HG03521 (cell line): ENCODE data around the gene PACRG.

Experiments used
- ATAC-seq: cut with Tn5 transposase; IDR thresholded peaks from one replicate; pipeline ENCODE4 v1.9.1; 2021; ENCODE audit warnings: mild to moderate bottlenecking, moderate library complexity; ENCODE audit not compliant: unreplicated experiment

Gene PACRG

GRCh38 chr6:163190786-163191185, 463.0 kb downstream of the PACRG start:
- ATAC-seq = no peak

GRCh38 chr6:163191704-163192537, 464.1 kb downstream of the PACRG start:
- no peak for ATAC-seq

GRCh38 chr6:163192591-163192990, 464.8 kb downstream of the PACRG start:
- no peak for ATAC-seq

GRCh38 chr6:163193326-163193725, 465.6 kb downstream of the PACRG start:
- no peak for ATAC-seq

- no peak for ATAC-seq
Observed at GRCh38 chr6:163195721-163196691, 468.2 kb downstream of the PACRG start.

GRCh38 chr6:163197839-163198238, 470.1 kb downstream of the PACRG start:
- no peak for ATAC-seq

- ATAC-seq = no peak
Observed at GRCh38 chr6:163198396-163198795, 470.6 kb downstream of the PACRG start.

GRCh38 chr6:163199371-163199770, 471.6 kb downstream of the PACRG start:
- ATAC-seq = no peak

GRCh38 chr6:163200289-163200688, 472.5 kb downstream of the PACRG start:
- ATAC-seq = no peak

GRCh38 chr6:163200694-163201093, 472.9 kb downstream of the PACRG start:
- no peak for ATAC-seq

GRCh38 chr6:163201855-163202254, 474.1 kb downstream of the PACRG start:
- no peak for ATAC-seq

GRCh38 chr6:163206196-163206595, 478.4 kb downstream of the PACRG start:
- no peak for ATAC-seq

- no peak for ATAC-seq
Observed at GRCh38 chr6:163207431-163208383, 479.9 kb downstream of the PACRG start.

GRCh38 chr6:163209005-163209404, 481.2 kb downstream of the PACRG start:
- no peak for ATAC-seq

GRCh38 chr6:163212123-163212522, 484.3 kb downstream of the PACRG start:
- no peak for ATAC-seq

- ATAC-seq = no peak
Observed at GRCh38 chr6:163214259-163214658, 486.5 kb downstream of the PACRG start.

GRCh38 chr6:163218361-163218894, 490.7 kb downstream of the PACRG start:
- no peak for ATAC-seq

GRCh38 chr6:163226181-163226835, 498.5 kb downstream of the PACRG start:
- no peak for ATAC-seq

GRCh38 chr6:163226836-163227485, 499.2 kb downstream of the PACRG start:
- no peak for ATAC-seq
